ENCODE data around the gene IL6R.
A peak's percentile ranks its signal among the peaks of the same experiment; 100 is the strongest.

Gene IL6R

DNA sequence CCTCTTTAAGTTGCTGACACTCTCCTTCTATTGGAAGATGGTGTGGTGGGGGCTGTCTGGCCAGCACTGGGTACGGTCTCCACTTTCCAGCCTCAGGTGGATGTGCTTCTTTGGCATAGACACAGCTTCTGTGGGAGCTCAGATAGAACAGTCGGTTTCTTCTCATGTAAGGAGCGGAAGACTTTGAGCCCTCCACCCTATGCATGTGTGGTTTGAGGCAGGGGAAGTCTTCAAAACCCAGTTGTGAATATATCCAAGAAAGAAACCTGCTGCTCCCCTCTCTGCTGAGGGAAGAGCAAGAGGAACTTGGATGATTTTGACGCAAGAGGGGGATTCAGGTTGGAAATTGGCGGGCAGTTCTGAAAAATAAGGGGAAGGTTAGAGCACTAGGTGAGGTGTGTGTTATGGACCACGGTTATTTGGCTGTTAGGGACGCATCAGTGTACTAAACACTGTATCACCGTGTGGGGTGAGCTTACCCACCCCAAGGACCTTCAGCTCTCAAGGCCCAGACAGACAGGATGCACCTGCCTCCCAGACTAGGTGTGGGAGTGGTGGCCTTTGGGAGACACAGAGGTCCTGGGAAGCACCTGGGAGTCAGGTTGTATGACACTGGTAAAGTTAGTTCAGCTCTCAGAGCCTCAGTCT is 36.2 kb downstream of the IL6R start:
- peaks cover 19 to 25% of the 10 kb centered on the region in 2 donors for H3K36me3 ChIP-seq (ENCODE audit: control insufficient read depth in 1 of 2, insufficient read depth in 2 of 2, low read length in 2 of 2)
- peaks cover 0 to 3% of the 10 kb centered on the region in 2 donors for H3K4me1 ChIP-seq (ENCODE audit: control insufficient read depth in 1 of 2, insufficient read depth in 2 of 2, low read length in 2 of 2)
- H3K9me3 ChIP-seq (ENCODE audit: control insufficient read depth in 1 of 2, low read length in 2 of 2), result no peaks in the 10 kb centered on the region
- peak overlapping the region; percentile 25 for H3K27ac ChIP-seq (ENCODE audit: low read length)
- H3K27me3 ChIP-seq (ENCODE audit: low read depth, low read length), result no peaks in the 10 kb centered on the region
- H3K4me3 ChIP-seq (ENCODE audit: low read depth in 1 of 2, low read length in 2 of 2), result no peak overlapping the region

DNA sequence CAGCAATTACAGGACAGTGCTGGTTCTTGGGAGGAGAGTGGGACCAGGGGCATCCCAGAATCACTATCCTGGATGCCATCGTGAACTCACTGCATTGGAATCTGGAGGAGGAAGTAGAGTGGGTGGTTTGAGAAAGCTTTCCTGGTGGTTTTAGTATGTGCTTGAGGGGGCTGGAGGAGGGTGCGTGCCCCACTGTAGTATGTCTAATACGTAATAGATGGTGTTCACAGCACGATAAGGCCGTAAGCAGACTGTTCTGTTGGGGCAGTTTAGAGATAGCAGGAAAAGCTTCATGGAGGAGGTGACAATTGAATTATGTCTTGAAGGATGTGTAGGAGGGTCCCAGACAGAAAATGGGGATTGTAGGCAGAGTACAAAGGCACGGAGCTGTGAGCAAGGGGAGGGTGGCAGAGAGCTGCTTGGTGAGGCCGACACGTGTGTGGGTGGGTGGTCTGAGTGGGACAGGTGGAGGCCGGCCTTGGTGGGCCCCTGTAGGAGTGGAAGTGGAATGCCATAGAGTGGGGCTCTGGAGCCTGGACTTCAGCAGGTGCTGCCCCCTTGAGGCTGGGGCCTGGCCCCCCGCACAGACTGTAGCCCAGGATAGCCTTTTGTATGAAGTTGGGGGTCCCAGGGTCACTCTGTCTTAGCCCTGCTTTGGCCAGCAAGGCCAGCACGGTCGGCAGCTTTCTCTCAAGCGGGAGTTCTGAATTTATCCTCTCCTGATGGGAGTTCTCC is 37.0 kb downstream of the IL6R start:
- no peaks in the 10 kb centered on the region for H3K27me3 ChIP-seq (ENCODE audit: low read depth, low read length)
- peaks cover 0 to 3% of the 10 kb centered on the region in 2 donors for H3K4me1 ChIP-seq (ENCODE audit: control insufficient read depth in 1 of 2, insufficient read depth in 2 of 2, low read length in 2 of 2)
- no peak overlapping the region for H3K4me3 ChIP-seq (ENCODE audit: low read depth in 1 of 2, low read length in 2 of 2)
- H3K27ac ChIP-seq (ENCODE audit: low read length), result no peak overlapping the region
- H3K36me3 ChIP-seq (ENCODE audit: control insufficient read depth in 1 of 2, insufficient read depth in 2 of 2, low read length in 2 of 2), result peaks cover 19 to 25% of the 10 kb centered on the region in 2 donors
- no peaks in the 10 kb centered on the region for H3K9me3 ChIP-seq (ENCODE audit: control insufficient read depth in 1 of 2, low read length in 2 of 2)

GRCh38 chr1:154443274-154444013 is 38.3 kb downstream of the IL6R start:
- Histone ChIP-seq H3K27ac (ENCODE audit: low read length) (no peak overlapping the region), H3K4me3 (ENCODE audit: low read depth in 1 of 2, low read length in 2 of 2) (no peak overlapping the region), H3K27me3 (ENCODE audit: low read depth, low read length) (no peaks in the 10 kb centered on the region), H3K9me3 (ENCODE audit: control insufficient read depth in 1 of 2, low read length in 2 of 2) (no peaks in the 10 kb centered on the region), H3K36me3 (ENCODE audit: control insufficient read depth in 1 of 2, insufficient read depth in 2 of 2, low read length in 2 of 2) (peaks cover 22 to 29% of the 10 kb centered on the region in 2 donors), H3K4me1 (ENCODE audit: control insufficient read depth in 1 of 2, insufficient read depth in 2 of 2, low read length in 2 of 2) (peaks cover 0 to 3% of the 10 kb centered on the region in 2 donors)

DNA sequence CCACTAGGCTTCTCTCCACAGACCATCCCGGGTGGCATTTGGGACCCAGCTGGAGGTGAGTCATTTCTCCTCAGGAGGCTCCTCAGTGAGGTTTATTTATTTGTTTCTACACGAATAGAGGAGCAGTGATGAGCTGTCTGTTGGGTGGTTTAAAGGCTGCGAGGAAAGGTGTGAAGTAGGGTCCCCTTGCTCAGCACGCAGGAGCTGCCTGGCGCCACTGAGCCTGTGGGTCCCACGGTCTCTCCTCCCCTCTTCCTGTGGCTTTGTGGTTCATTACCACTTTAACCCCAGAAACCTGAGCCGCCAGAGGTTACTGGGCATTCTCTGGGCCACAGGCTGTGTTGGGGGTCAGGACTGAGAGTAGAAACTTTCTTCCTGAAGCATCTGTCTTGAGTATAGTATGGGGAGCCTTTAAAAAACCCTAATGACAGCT is 39.9 kb downstream of the IL6R start:
- Histone ChIP-seq H3K27me3 (ENCODE audit: low read depth, low read length) (no peaks in the 10 kb centered on the region), H3K4me3 (ENCODE audit: low read depth in 1 of 2, low read length in 2 of 2) (no peak overlapping the region), H3K9me3 (ENCODE audit: control insufficient read depth in 1 of 2, low read length in 2 of 2) (no peaks in the 10 kb centered on the region), H3K4me1 (ENCODE audit: control insufficient read depth in 1 of 2, insufficient read depth in 2 of 2, low read length in 2 of 2) (no peaks in the 10 kb centered on the region), H3K36me3 (ENCODE audit: control insufficient read depth in 1 of 2, insufficient read depth in 2 of 2, low read length in 2 of 2) (peaks cover 22 to 39% of the 10 kb centered on the region in 2 donors), H3K27ac (ENCODE audit: low read length) (no peak overlapping the region)

DNA sequence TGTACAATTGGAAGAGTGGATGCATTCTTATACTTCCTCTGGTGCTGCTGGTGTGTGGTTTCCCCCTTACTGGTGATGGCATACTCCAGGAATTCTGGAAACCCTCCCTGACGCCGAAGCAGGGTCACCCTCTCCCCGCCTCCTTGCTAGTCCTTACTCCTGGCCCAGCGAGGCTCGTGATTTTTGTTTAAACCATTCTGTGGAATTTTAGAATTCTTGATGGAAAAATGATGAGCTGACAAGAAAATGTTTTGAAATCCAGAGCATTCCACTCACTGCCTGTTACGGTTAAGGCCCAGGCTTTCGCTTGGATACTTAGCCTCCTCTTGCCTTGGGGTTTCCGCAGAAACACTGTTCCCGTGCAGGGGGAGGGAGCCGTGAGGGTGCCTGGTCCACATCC is 41.1 kb downstream of the IL6R start:
- Histone ChIP-seq H3K4me1 (ENCODE audit: control insufficient read depth in 1 of 2, insufficient read depth in 2 of 2, low read length in 2 of 2) (no peaks in the 10 kb centered on the region), H3K36me3 (ENCODE audit: control insufficient read depth in 1 of 2, insufficient read depth in 2 of 2, low read length in 2 of 2) (peaks cover 26 to 43% of the 10 kb centered on the region in 2 donors), H3K9me3 (ENCODE audit: control insufficient read depth in 1 of 2, low read length in 2 of 2) (no peaks in the 10 kb centered on the region), H3K4me3 (ENCODE audit: low read depth in 1 of 2, low read length in 2 of 2) (no peak overlapping the region), H3K27me3 (ENCODE audit: low read depth, low read length) (no peaks in the 10 kb centered on the region), H3K27ac (ENCODE audit: low read length) (peak overlapping the region; percentile 56)

GRCh38 chr1:154446789-154447188 is 41.6 kb downstream of the IL6R start:
- Histone ChIP-seq H3K27me3 (ENCODE audit: low read depth, low read length) (no peaks in the 10 kb centered on the region), H3K36me3 (ENCODE audit: control insufficient read depth in 1 of 2, insufficient read depth in 2 of 2, low read length in 2 of 2) (peaks cover 23 to 40% of the 10 kb centered on the region in 2 donors), H3K9me3 (ENCODE audit: control insufficient read depth in 1 of 2, low read length in 2 of 2) (no peaks in the 10 kb centered on the region), H3K27ac (ENCODE audit: low read length) (no peak overlapping the region), H3K4me1 (ENCODE audit: control insufficient read depth in 1 of 2, insufficient read depth in 2 of 2, low read length in 2 of 2) (no peaks in the 10 kb centered on the region), H3K4me3 (ENCODE audit: low read depth in 1 of 2, low read length in 2 of 2) (no peak overlapping the region)

DNA sequence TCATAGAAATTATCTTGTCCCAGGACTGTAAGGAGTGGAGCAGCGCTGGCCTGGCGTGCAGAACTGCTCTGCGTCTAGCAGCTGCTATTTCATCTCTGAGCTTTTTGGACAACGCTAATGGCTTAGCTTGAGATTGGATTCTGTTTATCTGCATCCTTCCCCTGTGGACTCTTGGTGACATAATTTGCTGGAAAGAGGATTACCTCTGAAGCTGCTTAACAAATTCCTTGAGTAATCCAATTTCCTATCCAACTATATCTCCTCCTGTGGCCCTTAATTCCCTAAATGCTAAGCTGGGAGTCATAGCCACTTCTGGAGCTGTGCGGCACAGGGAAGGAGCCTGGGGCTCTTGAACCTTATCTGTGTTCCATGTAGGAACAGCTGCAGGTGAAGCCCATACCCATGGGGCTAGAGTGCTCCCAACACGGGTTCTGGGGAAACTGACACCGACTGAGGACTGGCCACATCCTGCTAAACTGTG is 43.2 kb downstream of the IL6R start:
- H3K27me3 ChIP-seq (ENCODE audit: low read depth, low read length), result no peaks in the 10 kb centered on the region
- no peak overlapping the region for H3K27ac ChIP-seq (ENCODE audit: low read length)
- H3K36me3 ChIP-seq (ENCODE audit: control insufficient read depth in 1 of 2, insufficient read depth in 2 of 2, low read length in 2 of 2), result peaks cover 23 to 36% of the 10 kb centered on the region in 2 donors
- peaks cover 0 to 5% of the 10 kb centered on the region in 2 donors for H3K4me1 ChIP-seq (ENCODE audit: control insufficient read depth in 1 of 2, insufficient read depth in 2 of 2, low read length in 2 of 2)
- H3K4me3 ChIP-seq (ENCODE audit: low read depth in 1 of 2, low read length in 2 of 2), result no peak overlapping the region
- no peaks in the 10 kb centered on the region for H3K9me3 ChIP-seq (ENCODE audit: control insufficient read depth in 1 of 2, low read length in 2 of 2)

DNA sequence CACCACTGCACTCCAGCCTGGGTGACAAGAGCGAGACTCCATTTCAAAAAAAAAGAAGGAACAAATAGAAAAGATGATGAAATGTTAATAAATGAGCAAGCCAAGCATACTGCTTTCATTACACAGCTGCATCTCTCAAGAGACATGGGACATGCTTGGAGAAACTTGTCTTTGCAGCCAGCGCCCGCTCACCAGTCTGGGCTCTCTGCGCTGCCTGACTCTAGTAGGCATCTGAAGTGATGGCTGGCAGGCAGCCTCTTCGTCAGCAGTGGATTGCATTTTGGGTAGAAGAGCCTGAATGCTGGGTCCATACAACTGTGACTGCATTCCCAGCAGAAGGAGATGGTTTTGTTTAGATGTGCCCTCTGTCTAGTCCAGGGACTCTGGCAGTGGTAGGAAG is 48.0 kb downstream of the IL6R start:
- Histone ChIP-seq H3K36me3 (ENCODE audit: control insufficient read depth in 1 of 2, insufficient read depth in 2 of 2, low read length in 2 of 2) (peaks cover 27 to 39% of the 10 kb centered on the region in 2 donors), H3K27me3 (ENCODE audit: low read depth, low read length) (no peaks in the 10 kb centered on the region), H3K4me3 (ENCODE audit: low read depth in 1 of 2, low read length in 2 of 2) (no peak overlapping the region), H3K27ac (ENCODE audit: low read length) (no peak overlapping the region), H3K4me1 (ENCODE audit: control insufficient read depth in 1 of 2, insufficient read depth in 2 of 2, low read length in 2 of 2) (peaks cover 0 to 8% of the 10 kb centered on the region in 2 donors), H3K9me3 (ENCODE audit: control insufficient read depth in 1 of 2, low read length in 2 of 2) (no peaks in the 10 kb centered on the region)

GRCh38 chr1:154453574-154454352 is 48.6 kb downstream of the IL6R start:
- no peak overlapping the region for H3K27ac ChIP-seq (ENCODE audit: low read length)
- no peaks in the 10 kb centered on the region for H3K27me3 ChIP-seq (ENCODE audit: low read depth, low read length)
- H3K4me3 ChIP-seq (ENCODE audit: low read depth in 1 of 2, low read length in 2 of 2), result no peak overlapping the region
- no peaks in the 10 kb centered on the region for H3K9me3 ChIP-seq (ENCODE audit: control insufficient read depth in 1 of 2, low read length in 2 of 2)
- H3K4me1 ChIP-seq (ENCODE audit: control insufficient read depth in 1 of 2, insufficient read depth in 2 of 2, low read length in 2 of 2), result peaks cover 0 to 8% of the 10 kb centered on the region in 2 donors
- H3K36me3 ChIP-seq (ENCODE audit: control insufficient read depth in 1 of 2, insufficient read depth in 2 of 2, low read length in 2 of 2), result peaks cover 27 to 34% of the 10 kb centered on the region in 2 donors

DNA sequence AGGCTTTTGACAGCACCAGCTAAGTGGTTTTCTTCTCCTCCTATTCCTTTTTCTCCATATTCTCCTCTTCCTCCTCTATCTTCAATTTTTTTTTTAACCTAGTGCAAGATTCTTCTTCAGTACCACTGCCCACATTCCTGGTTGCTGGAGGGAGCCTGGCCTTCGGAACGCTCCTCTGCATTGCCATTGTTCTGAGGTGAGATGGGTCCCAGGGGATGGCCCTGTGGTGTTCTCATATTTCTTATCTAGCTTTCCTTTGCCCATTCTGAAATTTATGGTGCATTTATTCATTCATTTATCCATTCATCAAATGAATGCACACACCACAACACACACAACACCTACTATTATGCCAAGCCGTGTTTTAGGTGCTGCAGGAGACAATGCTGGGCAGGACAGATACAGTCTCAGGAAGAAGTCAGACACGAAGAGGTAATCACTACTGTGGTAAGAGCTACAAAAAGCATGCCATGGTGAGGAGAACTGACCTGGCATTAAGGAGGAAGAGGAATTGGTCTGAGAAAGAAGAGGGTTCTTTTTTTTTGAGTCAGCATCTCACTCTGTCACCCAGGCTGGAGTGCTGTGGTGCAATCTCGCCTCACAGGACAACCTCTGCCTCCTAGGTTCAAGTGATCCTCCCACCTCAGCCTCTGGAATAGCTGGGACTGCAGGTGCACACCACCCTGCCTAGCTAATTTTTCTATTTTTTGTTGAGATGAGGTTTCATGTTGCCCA is 49.4 kb downstream of the IL6R start:
- Histone ChIP-seq H3K27ac (ENCODE audit: low read length) (no peak overlapping the region), H3K4me1 (ENCODE audit: control insufficient read depth in 1 of 2, insufficient read depth in 2 of 2, low read length in 2 of 2) (peaks cover 0 to 8% of the 10 kb centered on the region in 2 donors), H3K36me3 (ENCODE audit: control insufficient read depth in 1 of 2, insufficient read depth in 2 of 2, low read length in 2 of 2) (peaks cover 27 to 34% of the 10 kb centered on the region in 2 donors), H3K9me3 (ENCODE audit: control insufficient read depth in 1 of 2, low read length in 2 of 2) (no peaks in the 10 kb centered on the region), H3K4me3 (ENCODE audit: low read depth in 1 of 2, low read length in 2 of 2) (no peak overlapping the region), H3K27me3 (ENCODE audit: low read depth, low read length) (no peaks in the 10 kb centered on the region)

Data from muscle layer of duodenum (tissue), 2 donors.